MM.1S (cell line): ENCODE measurements around the gene UXS1.

ENCODE experiments used
- DNase-seq: peaks from one replicate; pipeline ENCODE4 v3.0.0-alpha.2; 2015
- H2AFZ ChIP-seq: fragments of 300-600 bp; sonication (generic); 2 replicates; pipeline ENCODE4 v1.6.0; 2016; ENCODE audit warnings: antibody characterized with exemption, low read length
- H3F3A ChIP-seq: fragments of 300-600 bp; sonication (generic); 2 replicates; pipeline ENCODE4 v1.6.1; 2016; ENCODE audit warnings: mild to moderate bottlenecking, antibody characterized with exemption, low read length, moderate library complexity, mixed read lengths; ENCODE audit not compliant: insufficient read depth
- H3K27ac ChIP-seq: fragments of 300-600 bp; sonication (generic); 2 replicates; pipeline ENCODE4 v1.5.1; 2016; ENCODE audit warnings: mild to moderate bottlenecking, low read length
- H3K27me3 ChIP-seq: fragments of 300-600 bp; sonication (generic); replicated peaks from 2 replicates; pipeline ENCODE4 v1.6.0; 2016; ENCODE audit warnings: low read length; ENCODE audit not compliant: insufficient read depth
- H3K36me3 ChIP-seq: fragments of 300-600 bp; sonication (generic); replicated peaks from 2 replicates; pipeline ENCODE4 v1.6.1; 2016; ENCODE audit warnings: mild to moderate bottlenecking, low read length, mixed read lengths; ENCODE audit not compliant: insufficient read depth
- H3K4me1 ChIP-seq: fragments of 300-600 bp; sonication (generic); 2 replicates; pipeline ENCODE4 v1.6.1; 2016; ENCODE audit warnings: low read length, mixed read lengths
- H3K4me2 ChIP-seq: fragments of 300-600 bp; sonication (generic); 2 replicates; pipeline ENCODE4 v1.6.0; 2016; ENCODE audit warnings: low read depth, low read length
- H3K4me3 ChIP-seq: fragments of 300-600 bp; sonication (generic); 2 replicates; pipeline ENCODE4 v1.5.1; 2016; ENCODE audit warnings: low read length, mixed read lengths
- H3K79me2 ChIP-seq: fragments of 300-600 bp; sonication (generic); 2 replicates; pipeline ENCODE4 v1.6.1; 2016; ENCODE audit warnings: mixed run types, low read length, mixed read lengths
- H3K9ac ChIP-seq: fragments of 300-600 bp; sonication (generic); 2 replicates; pipeline ENCODE4 v1.6.1; 2016; ENCODE audit warnings: low read length, mixed read lengths
- H3K9me2 ChIP-seq: fragments of 300-600 bp; sonication (generic); replicated peaks from 2 replicates; pipeline ENCODE4 v1.6.1; 2016; ENCODE audit warnings: mild to moderate bottlenecking, low read length, mixed read lengths; ENCODE audit not compliant: insufficient read depth
- H3K9me3 ChIP-seq: fragments of 300-600 bp; sonication (generic); replicated peaks from 2 replicates; pipeline ENCODE4 v1.6.1; 2016; ENCODE audit warnings: mild to moderate bottlenecking, low read length, mixed read lengths; ENCODE audit not compliant: insufficient read depth
- H4K20me1 ChIP-seq: fragments of 300-600 bp; sonication (generic); 2 replicates; pipeline ENCODE4 v1.6.1; 2016; ENCODE audit warnings: mild to moderate bottlenecking, low read length, moderate library complexity, mixed read lengths; ENCODE audit not compliant: insufficient read depth
- CTCF ChIP-seq: fragments of 300-600 bp; sonication (generic); IDR thresholded peaks from 2 replicates; pipeline ENCODE4 v1.5.1; 2016; ENCODE audit warnings: antibody characterized with exemption, low read length, mixed read lengths
- EZH2 ChIP-seq: fragments of 300-600 bp; sonication (generic); optimal IDR thresholded peaks from 2 replicates; pipeline ENCODE3; 2017; ENCODE audit warnings: low read depth, mild to moderate bottlenecking, antibody characterized with exemption, low read length, mixed read lengths
- EZH2phosphoT487 ChIP-seq: fragments of 300-600 bp; sonication (generic); IDR thresholded peaks from 2 replicates; pipeline ENCODE4 v1.6.1; 2018; ENCODE audit warnings: antibody characterized with exemption, low read length

The UXS1 gene

GRCh38 chr2:106095478-106096298 is 98.4 kb downstream of the UXS1 start:
- Histone ChIP-seq H2AFZ (no peak overlapping the region), H3K36me3 (no peaks in the 10 kb centered on the region), H3K79me2 (no peaks in the 10 kb centered on the region), H3K27me3 (no peaks in the 10 kb centered on the region), H3K9me2 (no peaks in the 10 kb centered on the region), H3K9me3 (no peaks in the 10 kb centered on the region), H3F3A (no peaks in the 10 kb centered on the region), H3K9ac (no peak overlapping the region), H3K4me2 (no peak overlapping the region), H3K4me3 (no peak overlapping the region), H3K27ac (no peak overlapping the region), H3K4me1 (no peaks in the 10 kb centered on the region), H4K20me1 (no peaks in the 10 kb centered on the region)
- DNase-seq = no peak
- no peak for TF ChIP-seq EZH2phosphoT487
- TF ChIP-seq CTCF = no peak
- no peak for TF ChIP-seq EZH2

GRCh38 chr2:106094131-106094841 is 99.8 kb downstream of the UXS1 start:
- H3K36me3 ChIP-seq = no peaks in the 10 kb centered on the region
- no peaks in the 10 kb centered on the region for H3K9me2 ChIP-seq
- H3K4me1 ChIP-seq = no peaks in the 10 kb centered on the region
- no peak overlapping the region for H3K4me2 ChIP-seq
- H3K9me3 ChIP-seq = no peaks in the 10 kb centered on the region
- H2AFZ ChIP-seq = no peak overlapping the region
- H3K27ac ChIP-seq = no peak overlapping the region
- no peaks in the 10 kb centered on the region for H3F3A ChIP-seq
- no peaks in the 10 kb centered on the region for H3K79me2 ChIP-seq
- no peak overlapping the region for H3K4me3 ChIP-seq
- TF ChIP-seq CTCF = no peak
- no peak for TF ChIP-seq EZH2
- no peak for TF ChIP-seq EZH2phosphoT487
- no peak overlapping the region for H3K9ac ChIP-seq
- H3K27me3 ChIP-seq = no peaks in the 10 kb centered on the region
- DNase-seq = no peak
- H4K20me1 ChIP-seq = no peaks in the 10 kb centered on the region

GRCh38 chr2:106090916-106091618 is 103.0 kb downstream of the UXS1 start:
- Histone ChIP-seq H3K4me3 (no peak overlapping the region), H3K27me3 (no peaks in the 10 kb centered on the region), H3F3A (no peaks in the 10 kb centered on the region), H3K36me3 (no peaks in the 10 kb centered on the region), H3K9me2 (no peaks in the 10 kb centered on the region), H4K20me1 (no peaks in the 10 kb centered on the region), H3K4me1 (no peaks in the 10 kb centered on the region), H3K4me2 (no peak overlapping the region), H2AFZ (no peak overlapping the region), H3K9ac (no peak overlapping the region), H3K9me3 (no peaks in the 10 kb centered on the region), H3K27ac (no peak overlapping the region), H3K79me2 (no peaks in the 10 kb centered on the region)
- DNase-seq = no peak
- TF ChIP-seq EZH2 (no peak), EZH2phosphoT487 (no peak), CTCF (no peak)
